ENCODE results near the gene CTIF.

CTIF gene

DNA sequence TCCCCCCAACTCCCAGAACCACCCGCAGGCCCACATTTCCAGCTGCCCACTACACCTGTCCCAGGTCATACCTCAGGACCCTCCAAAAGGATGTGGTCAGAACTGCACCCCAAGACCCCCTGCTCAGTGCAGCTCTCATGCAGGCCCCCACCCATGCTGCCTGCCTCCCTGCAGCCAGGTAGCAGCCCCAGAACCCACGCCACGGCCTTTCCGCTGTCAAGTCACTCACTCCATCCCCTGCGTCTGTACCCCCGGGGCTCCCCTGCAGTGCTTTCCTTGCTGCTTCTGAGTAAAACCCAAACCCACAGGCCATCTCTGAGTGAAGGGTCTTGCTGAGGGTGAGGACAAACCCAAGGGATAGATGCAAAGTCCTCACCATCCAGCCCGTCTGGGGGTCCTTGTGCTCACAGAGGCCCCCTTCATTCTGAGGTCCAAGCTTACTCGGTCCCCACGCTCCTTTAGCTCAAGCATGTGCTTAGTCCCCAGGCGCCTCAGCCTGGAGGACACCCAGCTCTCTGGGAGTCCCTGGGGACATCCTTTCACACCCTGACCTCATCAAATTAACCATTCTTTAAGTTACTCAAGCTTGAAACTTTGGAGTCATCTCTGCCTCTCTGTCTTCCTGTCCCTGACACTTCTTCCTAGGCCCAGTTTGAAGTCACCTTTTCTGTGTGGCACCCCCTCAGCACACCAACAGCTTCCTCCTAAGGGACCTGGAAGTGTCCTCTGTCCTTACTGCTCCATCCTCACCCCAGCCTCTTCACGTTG is 281.8 kb downstream of the CTIF start:
- DNase-seq (ENCODE audit: low read depth) = no peak

DNA sequence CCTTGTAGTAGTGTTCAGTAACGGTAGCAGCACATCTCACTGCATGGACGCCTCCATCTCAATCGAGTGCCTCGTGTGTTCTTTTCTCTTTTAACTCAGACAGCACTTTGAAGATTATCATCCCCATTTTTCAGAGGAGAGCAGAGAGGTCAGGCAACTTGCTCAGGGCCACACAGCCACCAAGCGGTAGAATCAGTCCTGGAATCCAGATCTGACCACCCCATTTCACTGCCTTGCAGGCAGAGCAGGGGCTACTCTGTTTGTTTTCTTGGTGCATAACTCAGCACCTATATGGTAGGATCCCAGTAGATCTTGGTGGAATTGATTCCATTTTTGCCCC is 282.4 kb downstream of the CTIF start:
- no peak for DNase-seq (ENCODE audit: low read depth)

DNA sequence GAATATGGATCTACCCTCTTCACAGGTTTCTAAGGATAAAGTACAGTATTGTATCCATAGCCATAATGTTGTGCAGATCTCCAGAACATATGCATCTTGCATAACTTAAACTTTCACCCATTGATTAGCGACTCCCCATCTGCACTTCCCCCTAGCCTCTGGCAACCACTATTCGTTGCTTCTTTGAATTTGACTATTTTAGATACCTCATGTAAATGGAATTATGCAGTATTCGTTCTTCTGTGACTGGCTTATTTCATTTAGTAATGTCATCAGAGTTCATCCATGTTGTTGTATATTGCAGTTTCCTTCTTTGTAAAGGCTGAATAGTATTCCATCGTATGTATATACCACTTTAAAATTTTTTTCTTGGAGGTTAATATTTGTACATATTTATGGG is 283.0 kb downstream of the CTIF start:
- DNase-seq (ENCODE audit: low read depth) = no peak

DNA sequence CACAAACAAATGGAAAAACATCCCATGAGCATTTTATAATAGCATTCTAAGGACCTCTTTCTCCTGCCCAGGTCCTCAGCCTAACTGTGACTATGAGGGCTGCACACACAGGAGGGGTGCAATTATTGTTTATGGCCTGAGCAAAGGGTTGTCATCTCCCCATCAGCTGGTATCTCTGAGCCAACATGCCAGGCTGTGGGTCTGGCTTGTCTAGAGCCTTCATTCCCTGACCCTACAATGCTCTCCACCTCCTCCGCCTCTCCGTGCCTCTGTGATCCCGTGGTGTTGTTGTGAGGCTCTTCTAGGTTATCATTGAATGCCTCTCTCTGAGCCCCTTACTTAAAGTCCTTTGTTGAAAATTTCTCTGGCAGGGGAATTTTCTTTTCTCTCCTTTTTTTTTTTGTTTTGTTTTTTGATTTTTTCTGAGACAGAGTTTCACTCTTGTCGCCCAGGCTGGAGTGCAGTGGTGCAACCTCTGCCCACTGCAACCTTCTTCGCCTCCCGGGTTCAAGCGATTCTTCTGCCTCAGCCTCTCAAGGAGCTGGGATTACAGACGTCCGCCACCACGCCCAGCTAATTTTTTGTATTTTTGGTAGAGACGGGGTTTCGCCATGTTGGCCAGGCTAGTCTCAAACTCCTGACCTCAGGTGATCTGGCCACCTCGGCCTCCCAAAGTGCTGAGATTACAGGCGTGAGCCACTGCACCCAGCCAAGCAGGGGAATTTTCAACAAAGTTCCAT is 285.6 kb downstream of the CTIF start:
- DNase-seq (ENCODE audit: low read depth) = no peak

DNA sequence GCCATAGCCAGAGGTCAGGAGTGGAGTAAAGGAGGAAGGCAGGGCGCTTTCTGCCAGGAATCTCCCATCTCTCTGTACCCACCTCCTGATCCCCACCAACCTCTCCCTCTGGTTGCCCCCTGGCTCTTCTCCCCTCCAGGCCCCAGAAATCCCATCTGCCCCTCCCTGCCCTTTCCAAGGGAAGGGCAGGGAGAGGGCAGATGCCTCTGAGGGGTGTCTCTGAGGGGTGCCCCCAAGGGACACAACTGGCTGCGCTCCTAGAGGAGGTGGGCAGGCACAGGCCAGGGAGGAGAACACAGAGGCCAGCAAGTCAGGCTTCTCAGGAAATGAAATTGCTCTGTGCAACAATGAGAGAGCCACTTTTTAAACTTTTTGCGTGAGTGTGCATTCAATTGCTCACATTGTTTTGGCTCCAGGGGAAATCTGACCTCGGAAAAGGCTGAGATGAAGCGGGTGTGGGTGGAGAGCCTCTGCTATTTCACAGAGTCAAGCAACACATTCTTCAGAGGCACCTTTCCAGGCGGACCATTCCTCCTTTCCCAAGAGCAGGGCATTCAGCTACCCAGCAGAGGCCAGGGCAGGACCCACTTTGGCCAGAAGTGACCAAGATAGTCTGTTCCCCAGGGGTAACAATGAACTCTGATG is 286.4 kb downstream of the CTIF start:
- DNase-seq (ENCODE audit: low read depth) = no peak

DNA sequence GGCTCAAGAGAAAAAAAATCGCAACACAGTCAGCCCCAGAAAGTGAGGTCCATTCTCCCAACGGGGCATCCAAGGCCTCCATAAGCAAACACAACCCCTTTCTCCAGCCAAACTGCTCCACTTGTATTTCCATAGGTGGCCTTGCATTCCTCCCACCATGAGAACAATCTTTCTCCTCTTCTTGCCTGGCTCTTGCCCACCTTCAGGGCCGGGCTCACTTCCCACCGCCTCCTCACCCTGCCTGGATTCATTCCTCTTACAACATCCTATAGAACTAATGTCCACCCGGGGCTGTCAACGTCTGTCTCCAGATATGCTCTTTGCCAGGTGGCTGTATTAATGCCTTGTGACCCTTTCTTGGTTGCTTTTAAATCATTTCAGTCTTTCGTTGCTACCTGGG is 287.4 kb downstream of the CTIF start:
- DNase-seq (ENCODE audit: low read depth) = no peak

DNA sequence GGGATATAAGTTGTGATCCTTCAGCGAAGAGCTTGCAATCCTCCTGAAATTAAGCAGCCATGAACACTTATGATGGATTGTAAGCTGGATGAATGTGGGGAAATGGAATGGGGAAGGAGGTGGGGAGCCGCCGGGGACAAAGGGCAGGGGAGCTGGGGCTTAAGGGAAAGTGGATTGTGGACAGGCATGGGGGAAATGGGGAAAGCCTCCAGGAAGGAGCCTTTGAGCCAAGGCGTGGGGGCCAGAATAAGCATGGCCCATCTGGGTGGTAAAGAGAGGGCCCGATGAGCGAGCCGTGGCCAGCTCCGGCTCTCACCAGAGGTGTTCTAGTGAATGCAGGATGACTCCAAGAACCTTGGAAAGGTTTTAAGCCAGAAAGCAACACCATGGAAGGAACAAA is 288.0 kb downstream of the CTIF start:
- DNase-seq (ENCODE audit: low read depth) = no peak

DNA sequence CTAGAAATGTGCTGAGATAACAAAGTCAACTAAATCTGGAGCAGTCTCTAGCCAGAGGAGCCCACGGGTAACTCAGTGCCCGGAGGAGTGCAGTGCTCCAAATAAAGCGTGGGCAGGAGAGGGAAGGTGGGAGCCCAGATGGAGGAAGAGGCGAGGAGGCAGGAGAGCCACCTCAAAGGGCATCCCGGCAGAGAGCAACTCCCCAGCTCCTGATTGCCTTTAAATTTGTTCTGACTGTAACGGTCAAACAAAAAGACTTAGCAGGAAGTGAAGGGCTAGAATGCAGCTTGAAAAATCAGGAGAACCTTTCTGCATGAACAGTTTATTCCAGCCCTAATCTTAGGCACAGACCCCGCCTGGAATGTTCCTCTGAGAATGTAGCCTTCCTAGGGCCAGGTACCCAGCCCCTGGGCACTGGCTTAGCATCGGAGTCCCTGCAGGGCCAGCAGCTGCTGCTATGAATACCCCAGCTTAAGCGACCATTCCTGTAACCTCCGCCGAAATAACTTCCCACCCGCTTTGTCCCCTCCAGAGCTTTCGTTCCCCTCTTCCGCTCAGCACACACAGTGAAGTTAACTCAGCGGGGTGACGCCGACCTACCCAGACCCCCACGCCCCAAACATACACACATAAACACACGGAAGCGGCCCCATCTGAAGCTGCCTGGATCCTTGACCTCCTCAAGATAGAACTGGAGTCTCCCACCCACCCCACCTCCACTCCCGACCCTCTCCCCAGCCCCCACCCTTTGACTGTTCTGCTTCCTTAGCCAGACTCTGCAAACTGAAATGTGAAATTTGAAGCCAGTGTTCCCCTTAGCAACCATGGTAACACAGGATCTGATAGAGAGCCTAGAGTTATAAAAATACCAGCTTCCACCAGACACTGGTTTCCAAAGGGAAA is 288.7 kb downstream of the CTIF start:
- DNase-seq (ENCODE audit: low read depth) = no peak

DNA sequence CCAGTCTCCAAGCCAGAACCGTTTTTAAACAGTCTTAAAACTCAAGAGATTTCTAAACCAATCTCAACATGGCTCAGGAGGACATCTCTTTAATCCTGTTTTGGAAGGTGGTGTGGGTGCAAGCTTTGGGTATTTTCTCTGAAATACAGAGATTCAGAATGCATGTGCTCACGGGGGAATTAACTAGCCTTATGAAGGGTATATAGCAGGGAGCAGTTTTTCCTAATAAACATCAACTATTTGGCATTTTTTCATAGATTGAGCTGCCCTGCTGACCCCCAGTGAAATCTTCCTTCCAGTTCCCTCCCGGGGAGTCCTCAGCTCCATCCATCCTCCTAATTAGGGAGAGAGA is 289.3 kb downstream of the CTIF start:
- no peak for DNase-seq (ENCODE audit: low read depth)

DNA sequence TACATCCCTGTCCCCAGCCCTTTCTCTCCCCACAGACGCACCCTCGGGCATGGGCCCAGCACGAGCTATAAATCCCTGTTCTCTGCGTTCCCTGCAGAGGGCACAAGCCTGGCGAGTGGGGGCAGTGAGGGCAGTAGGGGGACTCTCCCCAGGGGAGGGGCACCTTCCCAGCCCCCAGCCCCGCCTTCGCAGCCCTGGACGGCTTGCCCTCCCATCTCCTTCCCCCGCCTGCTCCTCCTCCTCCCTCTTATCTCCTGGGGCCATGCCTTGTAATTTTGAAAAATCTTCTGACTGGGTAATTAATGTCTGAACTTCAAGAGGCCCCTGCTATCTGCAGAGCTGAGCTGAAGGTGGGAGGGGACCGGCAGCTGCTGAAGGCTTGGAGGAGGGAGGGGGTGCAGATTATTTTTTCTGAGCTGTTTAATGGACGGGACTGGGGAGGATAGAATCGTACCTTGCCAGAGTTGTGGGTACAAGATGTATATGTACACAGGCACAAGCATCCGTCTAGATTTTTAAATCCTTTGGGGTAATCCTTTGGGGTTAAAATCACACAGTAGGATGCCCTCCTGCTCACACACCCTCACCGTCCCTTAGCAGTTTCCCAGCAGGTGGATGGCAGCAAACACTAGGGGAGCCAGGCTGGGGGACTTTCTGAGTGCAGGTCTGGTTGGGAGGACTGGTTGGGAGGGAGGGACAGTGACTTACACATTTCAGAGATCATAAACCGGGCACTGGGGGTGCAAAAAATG is 290.0 kb downstream of the CTIF start:
- no peak for DNase-seq (ENCODE audit: low read depth)

DNA sequence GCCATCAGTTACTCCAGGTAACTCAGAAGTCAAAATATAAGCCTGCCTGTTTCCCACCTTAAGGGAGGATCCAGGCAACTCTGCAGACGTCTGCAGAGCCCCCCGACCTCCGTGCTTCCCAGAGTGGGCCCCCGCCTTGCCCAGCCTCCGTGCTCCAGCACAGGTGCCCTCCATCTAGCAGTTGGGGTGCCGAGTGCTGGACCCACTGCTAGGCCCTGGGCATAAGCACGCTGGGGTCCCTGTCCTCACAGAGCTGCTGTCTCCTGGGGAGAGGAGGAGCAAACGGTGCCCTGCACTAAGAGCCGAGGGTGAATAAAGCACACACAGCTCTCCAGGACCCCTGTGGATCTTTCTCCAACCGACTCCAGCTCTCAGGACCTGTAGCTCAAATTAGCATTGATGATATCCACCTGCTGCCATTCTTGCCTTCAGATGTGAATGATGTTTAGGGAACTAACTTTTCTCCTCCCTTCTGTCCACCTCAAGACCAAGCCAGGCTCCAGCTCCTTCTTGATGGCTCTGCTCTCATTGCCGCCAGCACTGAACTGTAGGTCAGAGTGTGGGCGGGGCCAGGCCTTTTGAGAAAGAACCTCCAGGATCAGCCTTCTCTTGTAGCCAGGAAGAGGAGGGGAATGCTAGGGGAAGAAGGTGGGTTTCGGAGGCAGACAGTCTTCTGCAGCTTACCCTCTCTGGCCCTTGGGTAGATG is 290.8 kb downstream of the CTIF start:
- no peak for DNase-seq (ENCODE audit: low read depth)

DNA sequence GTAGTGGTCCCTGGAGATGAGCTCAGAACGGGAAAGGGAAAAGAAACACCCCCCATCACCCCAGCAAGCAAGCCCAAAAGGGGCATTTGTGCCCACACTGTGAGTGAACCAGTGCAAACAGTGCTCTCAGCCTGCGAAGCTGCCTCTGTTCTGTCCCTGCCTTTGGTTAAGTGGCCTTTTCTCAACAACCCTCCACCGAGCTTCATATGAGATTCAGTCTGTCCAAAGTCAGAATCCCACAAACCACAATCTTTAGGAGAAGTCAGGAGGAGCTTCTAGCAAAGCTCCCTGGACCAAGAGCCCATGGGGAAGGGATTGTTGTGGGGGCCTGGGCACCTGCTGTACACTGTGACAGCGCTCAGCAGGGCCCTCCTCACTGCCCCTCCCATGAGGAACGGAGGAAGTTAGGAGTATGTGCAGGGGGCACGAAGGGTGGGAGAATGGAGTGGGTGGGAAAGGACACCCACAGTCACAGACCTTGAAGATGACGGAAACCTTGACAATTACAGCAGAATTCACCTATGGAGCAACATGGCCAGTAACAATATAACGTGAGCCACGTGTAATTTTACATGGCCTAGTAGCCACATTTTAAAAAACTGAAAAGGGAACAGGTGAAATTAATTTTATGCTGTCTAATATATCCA is 292.4 kb downstream of the CTIF start:
- DNase-seq (ENCODE audit: low read depth) = no peak

DNA sequence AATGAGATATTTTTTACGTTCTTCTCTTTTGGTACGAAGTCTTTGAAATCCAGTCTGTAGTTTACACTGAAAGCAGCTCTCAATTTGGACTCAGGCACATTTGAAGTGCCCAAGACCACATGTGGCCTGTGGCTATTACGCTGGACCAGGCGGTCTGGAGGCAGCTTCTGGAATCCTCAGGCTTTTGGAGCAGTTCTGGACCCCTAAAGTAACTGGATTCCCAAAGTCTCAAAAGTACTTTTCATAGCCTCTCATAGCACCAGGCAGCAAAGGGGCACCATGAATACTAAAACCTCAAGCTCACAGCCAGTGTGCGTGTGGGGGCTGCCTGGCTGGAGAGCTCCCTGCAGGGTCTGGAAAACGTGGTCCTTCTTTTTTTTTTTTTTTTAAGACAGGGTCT is 293.0 kb downstream of the CTIF start:
- DNase-seq (ENCODE audit: low read depth) = no peak

DNA sequence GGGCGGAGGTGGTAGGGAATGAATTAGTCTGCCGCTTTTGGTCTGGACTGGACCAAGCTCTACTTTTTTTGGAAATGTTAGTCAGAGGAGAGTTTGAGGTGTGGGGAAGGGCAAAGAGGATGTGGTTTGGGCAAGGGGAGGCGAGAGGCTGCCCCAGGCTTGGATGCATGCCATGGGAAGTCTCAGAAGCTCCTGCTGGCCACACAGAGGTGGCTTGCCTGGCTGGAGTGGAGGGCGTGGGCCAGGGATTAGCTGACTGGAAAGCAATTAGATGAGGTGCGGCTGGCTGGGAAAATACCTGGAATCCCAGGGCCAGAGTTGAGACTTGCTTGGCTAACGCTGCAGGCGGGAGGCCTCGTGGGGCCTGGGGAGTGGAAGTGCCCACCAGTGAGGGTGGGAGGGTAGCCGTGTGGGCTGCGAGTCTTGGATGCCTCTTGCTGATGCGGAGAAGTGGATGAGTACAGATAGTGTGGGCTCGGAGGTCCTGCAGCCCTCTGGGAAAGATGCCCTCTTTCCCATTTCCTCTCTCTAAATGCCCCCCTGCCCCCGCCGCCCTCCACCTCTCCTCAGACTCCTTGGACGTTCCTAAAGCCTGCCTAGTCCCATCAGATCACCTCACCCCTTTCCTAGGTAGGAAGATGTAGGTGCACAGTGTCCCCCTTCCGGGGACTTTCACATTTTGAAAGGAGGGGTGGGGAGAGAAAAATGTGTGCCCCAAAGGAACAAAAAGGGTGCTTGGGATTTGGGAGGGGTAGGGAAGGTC is 294.3 kb downstream of the CTIF start:
- DNase-seq (ENCODE audit: low read depth) = no peak

DNA sequence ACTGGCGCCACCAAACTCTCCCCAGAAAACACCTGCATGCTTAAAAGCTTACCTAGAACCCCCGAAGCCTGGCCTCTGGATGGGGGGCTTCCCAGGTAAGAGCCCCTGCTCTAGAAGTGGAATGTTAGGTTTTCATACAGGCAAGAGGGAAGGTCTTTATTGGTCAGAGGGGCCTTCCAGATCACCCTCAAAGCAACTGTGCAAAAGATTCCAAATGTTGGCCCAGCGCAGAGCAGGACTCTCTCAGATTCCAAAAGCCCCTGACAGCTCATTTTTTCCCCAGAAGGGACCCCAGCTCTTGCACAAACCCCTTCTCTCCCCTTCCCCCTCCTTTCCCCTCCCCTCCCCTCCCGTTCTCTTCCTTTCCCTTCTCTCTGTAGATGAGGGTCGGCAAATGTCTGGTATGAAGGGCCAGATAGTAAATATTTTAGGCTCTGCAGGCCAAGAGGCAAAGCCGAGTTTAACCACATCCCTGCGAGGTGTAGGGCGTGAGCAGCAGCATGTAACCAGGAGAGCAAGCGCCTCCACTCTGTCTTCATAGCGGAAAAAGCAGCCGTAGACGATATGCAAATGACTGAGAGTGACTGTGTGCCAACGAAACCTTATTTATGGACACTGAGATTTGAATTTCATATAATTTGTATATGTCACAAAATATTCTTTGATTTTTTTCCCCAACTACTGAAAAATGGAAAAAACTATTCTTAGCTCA is 295.0 kb downstream of the CTIF start:
- DNase-seq (ENCODE audit: low read depth) = no peak

DNA sequence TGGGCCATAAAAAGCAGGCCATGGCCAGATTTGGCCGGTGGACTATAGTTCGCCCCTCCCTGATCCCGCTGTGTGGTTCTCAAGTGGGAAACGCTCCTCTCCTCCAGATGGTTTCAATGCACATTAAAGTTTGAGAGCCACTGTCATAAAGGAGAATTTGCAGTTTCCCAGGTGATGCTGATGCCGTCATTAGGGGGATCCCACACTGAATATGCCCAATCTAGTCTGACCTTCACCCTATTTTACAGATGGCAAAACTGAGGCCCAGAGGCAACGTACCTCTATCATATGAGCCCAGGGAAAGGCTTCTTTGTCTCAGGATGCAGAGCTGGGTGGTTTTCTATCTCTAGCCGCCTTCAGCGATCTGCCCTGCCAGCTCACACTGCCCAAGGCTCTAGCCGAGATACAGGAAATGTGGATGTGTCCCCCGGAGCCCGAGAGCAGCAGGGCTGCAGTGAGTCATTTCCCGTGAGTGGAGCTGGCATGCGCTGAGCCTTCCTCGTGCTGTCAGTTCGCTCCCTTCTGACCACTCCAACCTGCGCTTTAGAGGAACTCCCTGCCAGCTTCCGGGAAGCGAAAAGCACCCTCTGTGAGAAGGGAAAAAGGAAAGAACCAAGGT is 295.7 kb downstream of the CTIF start:
- DNase-seq (ENCODE audit: low read depth) = peak; percentile 48

DNA sequence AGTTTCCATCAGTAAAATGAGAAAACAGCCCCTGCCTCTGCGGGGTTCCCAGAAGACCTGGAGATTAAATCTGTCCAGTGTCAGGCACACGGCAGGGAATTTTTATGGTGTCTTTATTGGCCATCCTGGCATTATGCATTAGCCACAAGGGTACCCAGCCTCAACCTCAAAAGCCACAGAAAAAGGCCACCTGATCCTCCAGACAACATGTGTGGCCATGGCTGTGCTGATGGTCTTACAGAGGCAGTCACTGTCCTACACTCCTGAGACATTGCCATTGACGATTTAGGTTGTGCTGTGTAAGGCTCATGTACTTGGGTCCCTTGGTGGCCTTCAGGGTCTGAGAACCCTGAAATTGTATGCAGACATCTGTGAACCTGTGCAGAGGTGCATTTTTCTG is 296.3 kb downstream of the CTIF start:
- DNase-seq (ENCODE audit: low read depth) = no peak

DNA sequence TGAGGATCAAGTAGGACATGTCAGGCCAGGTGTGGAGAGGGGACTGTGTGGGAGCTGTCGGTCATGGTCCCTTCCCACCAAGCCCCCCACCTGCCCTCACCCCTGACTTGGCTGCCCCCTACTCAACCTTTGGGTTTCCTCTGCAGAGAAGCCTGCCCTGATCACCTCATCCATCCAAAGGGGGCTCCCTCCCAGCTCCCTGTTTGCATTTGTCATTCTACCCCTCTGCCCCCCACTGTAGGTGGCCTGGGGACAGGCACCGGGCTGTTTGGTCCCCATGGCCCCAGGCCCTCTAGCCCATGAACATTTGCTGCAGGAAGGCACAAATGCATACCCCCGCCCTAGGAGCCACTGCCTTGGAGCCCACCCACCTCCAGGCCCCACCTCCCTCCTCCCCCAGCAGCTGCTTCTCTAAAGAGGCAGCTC is 296.9 kb downstream of the CTIF start:
- DNase-seq (ENCODE audit: low read depth) = no peak

Data from stimulated activated CD8-positive, alpha-beta memory T cell treated with anti-CD3 and anti-CD28 coated beads, Interleukin-7, amount 100 ng/mL, for 24 hours (primary cell).